Testis (tissue), 2 donors: Measurements from ENCODE around the gene POLR2F.

Experiments used
- CTCF ChIP-seq, 3 experiments: fragments of 450-650 bp in 2 of 3; fragments of 200-600 bp in 1 of 3; sonication (generic) in 1 of 3; IDR thresholded peaks; one replicate each; pipeline ENCODE4 v1.5.1; 2016 to 2019; ENCODE audit warnings: antibody characterized with exemption in 3 of 3, mild to moderate bottlenecking in 2 of 3, moderate library complexity in 1 of 3
- POLR2A ChIP-seq: fragments of 450-650 bp; IDR thresholded peaks from one replicate; pipeline ENCODE4 v1.6.1; 2017; ENCODE audit warnings: antibody characterized with exemption, mild to moderate bottlenecking, moderate library complexity

GRCh38 chr22:37998543-37998942 lies 45.0 kb downstream of the POLR2F start:
- no peak for TF ChIP-seq CTCF (IDR thresholded peaks at IDR 0.05)
- TF ChIP-seq POLR2A, result no peak
